ENCODE results near the gene RAB27A.
"Not testable (repeated sequence)": the region's sequence is repeated elsewhere in the genome, so short reads cannot be mapped to it uniquely, and the experiment has no call there.

RAB27A gene

DNA sequence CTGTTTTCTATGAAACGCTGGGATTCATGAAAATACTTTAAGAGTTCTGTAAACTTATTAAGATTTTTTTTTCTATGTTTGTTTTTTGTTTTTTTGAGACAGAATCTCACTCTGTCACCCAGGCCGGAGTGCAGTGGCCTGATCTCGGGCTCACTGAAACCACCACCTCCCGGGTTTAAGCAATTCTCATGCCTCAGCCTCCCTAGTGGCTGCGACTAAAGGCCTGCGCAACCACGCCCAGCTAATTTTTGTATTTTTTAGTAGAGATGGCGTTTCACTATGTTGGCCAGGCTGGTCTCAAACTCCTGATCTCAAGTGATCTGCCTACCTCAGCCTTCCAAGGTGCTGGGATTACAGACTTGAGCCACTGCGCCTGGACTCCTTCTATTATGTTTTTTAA, 39.7 kb downstream of the RAB27A start:
- DNase-seq: not testable (repeated sequence)

DNA sequence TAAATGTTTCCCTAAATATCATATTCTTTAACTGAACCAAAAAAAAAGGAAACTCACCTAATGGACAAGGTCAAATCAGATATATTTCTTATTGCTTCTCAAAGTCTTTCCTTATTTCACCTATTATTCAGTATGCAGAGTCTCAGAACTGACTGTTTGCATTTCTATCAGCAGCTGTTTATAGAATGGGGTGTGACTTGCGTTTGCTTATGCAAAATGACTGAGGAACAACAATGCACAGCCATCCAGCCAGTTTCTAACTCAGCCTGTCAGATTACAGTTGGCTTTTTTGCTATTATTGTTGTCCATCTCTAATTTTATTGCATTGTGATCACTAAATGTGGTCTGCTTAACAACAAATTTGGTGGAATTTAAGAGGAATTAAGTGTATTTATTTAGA, 40.7 kb downstream of the RAB27A start:
- DNase-seq: no peak

DNA sequence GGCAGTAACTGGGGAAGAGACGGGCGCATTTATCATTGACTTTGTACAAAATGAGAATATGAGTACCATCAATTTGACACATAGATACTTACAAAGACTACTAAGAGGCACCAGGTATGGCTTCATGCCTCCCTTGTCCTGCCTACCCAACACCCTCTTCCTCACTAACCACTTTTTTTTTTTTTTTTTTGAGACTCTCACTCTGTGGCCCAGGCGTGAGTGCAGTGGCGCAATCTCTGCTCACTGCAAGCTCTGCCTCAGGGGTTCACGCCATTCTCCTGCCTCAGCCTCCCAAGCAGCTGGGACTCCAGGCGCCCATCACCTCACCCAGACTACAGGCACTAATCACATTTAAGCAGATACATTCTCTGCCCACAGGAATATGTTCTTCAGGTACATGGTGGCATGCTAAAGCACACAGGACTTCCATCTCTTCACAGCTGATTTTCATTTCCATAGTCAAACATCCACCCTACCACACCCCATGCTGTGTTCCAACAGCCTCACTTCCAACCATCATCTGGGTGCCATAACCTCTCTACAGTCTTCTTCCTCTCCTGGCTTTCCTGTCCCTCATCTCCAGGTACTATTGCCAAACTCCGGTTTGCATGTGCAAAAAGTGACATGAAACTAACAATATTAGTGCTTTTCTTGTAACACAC, 41.7 kb downstream of the RAB27A start:
- DNase-seq: no peak

DNA sequence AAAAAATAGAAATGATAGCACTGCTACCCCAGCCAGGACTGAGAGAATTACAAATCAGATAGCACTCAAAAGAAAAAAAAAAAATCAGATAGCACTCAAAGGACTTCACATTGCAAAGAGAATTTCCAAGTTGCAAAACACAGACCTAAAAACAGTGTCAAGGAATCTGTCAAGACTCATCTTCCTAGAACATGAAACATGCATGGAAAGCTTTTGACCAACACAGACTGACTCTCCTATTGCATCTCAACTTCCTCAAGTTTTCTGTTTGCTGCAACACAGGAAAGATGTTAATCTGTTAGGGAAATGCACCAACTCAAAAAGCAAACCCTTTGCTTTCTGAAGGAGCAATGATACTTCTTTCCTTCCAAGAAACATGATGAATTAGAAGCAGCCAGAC, 42.3 kb downstream of the RAB27A start:
- no peak for DNase-seq

DNA sequence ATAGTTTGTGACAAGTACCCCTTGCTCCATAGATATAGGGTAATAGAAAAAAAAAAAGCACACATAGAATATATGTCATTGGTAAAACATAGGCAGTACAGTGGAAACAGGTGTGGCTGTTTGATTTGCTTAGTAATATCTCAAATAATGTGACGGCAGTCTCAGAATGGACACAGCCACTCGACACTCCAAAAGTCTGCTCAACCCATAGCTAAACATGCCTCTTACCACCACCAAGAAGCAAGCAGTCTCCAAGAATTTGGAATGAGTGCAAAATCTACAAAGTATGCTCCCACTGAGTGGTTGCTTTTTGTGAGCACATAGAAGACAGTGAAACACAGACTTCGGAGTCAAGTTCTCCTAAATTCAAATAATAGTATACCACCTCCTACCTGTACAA, 43.0 kb downstream of the RAB27A start:
- no peak for DNase-seq

DNA sequence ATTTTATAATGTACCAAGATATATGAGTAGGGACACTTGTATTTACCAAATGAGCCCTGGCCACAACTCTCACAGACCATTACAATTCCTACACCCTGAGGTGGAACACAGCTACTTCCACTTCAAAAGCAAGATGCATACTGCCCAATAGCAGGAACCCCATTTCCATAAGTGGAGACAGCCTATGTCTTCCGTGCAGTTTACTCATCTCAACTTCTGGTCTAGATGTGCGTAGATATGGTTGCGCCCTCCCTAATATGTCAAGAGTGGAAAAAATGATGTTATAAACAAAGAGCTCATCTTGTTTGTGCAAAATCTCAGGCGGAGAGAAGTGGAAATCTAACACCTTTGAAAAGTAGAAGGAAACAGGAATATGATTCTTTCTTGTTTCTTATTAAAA, 44.6 kb downstream of the RAB27A start:
- no peak for DNase-seq

DNA sequence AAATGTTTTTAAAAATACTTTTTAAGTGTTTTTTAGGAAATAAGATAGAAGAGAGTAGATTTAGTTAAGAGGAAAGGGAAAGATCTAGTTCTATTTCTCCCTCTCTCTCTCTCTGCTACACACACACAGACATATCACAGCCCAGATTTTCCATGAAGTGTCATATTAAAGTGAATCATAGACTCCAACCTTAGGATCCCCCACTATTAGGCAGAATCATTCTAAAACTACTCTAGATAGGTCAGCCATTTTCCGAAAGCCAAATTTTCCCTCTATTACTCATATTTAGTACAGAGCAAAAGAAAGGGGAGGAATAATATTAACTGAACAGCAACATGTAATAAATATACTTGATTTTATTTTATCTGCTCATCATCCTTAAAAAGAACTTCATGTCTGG, 47.7 kb downstream of the RAB27A start:
- no peak for DNase-seq

DNA sequence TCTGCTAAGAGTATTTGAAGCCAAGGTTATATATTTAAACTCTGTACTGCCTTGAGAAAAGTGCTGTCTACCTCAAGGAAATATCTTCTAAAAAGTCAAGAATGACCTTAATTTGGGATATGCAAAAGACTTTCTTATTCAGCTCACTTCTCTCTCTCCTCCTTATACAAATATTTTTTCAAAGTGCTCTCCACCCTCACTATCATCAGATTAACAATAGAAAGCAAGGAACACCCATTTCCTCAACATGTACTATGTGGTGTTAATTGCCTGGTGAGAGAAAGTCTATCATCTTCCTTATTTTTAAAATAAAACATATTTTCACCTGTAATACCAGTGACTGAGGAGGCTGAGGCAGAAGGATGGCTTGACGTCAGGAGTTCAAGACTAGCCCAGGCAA, 48.4 kb downstream of the RAB27A start:
- DNase-seq: no peak

DNA sequence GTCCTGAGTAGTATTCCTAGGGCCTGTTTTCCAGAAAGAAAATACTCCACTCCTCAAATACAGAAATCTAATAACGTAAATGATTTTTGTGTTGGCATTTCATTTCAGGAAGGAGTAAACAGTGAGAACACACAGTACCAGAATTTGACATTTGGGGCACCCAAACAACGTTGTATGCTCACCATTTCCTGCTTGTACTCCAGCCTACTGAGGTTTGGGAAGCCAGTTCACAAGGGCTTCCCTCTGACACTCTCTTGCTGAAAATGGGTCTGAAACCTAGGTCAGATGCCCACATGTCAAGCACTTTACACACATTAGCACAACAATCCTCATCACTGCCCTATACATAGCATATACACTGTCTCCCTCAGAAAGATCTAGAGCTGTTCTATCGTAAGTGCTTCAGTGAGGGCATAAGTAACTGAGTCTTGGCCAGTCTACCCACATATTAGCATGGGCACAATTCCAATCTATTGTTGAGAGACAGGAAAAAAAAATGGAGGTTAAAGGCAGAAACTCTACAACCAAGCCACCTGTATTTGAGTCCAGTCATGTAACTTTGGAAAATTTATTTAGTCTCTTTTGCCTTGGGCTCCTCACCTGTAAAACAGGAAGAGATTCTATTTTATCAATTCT, 49.4 kb downstream of the RAB27A start:
- DNase-seq: no peak

DNA sequence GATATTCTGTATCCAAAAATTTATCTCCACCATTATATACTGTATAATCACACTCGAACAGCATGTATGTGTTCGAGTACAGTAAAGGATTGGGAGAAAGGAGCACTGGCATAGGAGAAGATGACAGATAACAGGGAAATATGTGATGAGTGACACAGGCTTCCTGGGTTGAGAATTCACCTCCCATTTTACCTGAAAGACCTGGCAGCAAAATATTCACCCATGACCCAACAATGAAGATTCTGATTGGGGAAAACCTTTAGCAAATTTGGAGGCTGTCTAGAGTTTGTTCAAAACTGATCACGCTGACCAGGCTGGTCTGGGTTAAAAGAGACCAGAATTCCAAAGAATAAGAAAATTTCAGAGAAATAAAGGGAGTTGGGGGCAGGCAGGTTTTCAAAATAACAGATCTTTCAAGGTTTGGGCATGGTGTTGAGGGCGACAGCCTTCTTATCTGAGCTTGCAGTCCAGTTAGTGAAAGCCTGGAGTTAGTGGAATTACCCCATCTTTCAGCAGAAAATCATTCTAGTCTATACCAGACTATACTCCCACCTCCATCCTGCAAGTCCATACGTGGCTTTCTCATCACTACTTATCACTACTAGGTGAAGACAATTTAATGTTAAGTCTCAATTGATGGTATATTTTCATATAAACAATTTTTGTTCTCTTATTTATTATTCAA, 50.0 kb downstream of the RAB27A start:
- DNase-seq: no peak

DNA sequence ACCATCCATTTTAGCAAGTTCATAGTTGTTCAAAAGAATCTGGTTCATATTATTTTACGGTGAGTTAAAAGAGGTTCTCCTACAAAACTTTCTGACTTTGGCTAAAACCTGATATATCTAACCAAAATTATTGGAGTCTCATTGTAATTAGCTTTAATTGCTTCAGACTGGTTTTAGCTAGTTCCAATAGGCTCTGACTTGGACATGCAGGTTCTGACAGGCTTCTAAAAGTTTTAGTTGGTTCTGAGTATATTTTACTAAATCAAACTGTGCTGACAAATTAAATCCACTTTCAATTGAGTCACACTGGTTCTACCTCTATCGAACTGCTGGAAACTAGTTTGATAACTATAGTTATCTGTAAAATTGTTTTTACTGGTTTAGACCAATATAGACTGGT, 50.7 kb downstream of the RAB27A start:
- DNase-seq: no peak

DNA sequence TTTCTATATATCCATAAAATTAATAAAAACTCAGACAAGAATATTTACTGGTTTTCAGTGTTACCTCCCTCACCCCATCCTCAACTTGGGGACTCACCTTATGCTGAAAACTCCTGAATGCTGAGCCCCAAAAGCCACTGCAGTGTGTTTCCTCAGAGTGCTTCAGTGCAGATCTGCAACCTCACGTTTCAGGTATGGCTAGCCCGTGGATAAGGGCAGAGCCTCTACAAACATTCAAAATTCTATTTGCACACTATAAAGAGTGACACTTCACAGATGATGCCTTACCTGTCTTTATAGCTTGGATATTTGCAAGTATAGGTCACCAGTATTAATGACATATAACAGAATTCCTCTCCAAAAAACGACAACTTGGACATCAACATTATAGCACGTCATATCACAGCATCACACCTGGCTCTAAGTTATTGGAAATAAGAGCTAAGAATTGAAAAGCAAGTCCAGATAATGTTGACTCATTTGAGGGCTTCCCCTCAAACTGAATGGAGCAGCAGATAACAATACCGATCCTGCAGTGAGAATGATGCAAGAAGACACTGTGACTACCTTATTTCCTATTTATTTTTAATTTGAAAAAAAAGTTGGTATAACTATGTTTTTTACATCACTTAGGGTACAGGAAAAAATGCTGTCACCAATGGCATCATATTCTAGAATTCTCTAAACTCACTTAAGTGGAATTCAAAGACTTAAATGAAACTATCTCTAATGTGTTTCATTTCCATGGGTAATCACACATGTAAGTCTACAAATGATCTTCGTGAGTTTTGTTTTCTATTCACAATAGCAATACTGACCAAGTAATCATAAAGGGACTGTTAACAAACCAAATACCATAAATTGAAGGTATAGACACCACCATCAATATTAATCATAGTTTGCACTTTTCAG, 52.1 kb downstream of the RAB27A start:
- no peak for DNase-seq

DNA sequence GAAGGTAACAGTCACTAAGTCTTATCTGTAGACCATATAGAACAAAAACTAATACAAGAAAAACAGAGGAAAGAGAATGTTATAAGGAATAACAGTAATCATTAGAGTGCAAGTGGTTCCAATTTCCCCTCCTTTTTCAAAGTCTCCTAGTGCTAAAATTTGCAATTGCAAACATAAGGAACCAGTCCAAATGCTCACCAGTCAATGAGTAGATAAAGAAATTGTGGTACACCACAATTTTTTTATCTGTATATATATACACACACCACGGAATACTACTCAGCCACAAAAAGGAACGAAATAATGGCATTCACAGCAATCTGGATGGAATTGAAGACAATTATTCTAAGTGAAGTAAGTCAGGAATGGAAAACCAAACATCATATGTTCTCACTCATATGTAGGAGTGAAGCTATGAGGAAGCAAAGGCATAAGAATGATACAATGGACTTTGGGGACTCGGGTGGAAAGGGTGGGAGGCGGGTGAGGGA, 54.0 kb downstream of the RAB27A start:
- no peak for DNase-seq

DNA sequence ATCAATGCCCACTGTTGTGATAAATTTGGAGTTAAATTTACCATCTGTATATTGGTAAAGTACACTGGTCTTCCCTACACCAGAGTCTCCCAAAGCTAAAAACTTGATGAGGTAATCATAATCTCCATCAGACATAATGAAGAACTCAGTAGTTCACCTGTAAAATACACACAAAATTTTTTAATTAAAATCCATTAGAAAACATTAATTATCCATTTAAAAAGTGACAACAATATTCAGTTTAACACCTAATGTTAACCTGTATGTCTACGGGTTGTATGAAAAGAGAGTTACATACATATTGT, 54.9 kb downstream of the RAB27A start:
- no peak for DNase-seq

DNA sequence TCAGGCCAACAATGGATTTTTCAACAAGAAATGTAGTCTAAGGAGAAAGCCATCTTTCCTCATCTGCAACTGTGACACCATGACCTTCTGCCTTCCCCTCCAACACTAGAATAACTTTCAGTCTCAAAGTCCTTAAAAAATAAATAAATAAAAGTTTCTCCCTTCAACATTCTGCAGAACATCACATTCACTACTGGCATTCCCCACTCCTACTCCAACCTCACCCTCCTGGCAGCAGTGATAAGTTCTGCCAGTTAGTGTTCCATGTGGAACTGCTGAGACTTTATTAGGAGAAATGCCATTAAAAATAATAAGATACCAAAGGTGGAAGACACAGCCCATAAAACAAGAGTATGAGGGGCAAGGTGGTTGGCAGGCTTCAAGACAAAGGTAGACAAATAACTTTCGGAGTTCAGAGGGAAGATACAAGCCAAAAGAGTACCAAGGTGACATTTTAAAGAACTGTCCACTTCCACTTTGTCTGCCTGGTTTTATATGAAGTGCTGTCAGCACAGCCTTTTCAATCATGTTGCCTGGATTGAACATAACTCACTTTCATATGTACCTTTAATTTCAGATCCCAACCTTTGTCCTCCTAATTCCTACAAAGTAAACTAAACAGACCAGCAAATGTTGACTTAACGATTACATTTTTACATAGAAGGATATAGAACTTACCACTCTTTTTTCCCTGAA, 55.4 kb downstream of the RAB27A start:
- DNase-seq: no peak

DNA sequence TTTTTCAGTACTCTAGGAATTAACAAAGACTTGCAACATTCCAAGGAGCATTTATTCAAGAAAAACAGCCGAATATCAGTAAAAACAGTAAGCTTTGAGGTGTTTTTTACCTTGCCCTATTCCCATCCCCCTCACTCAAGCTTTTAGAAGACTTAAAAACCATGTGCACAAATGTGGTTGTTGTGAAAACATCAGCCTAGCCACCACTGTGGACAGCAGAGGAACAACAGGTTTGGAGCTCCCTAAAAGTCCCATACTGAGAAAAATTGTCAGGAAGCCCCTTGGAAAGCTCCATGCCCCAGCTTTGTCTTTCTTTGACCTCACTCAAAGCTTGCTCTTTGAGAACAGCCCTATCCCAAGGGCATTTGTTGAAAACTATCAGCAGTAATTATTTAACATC, 58.2 kb downstream of the RAB27A start:
- DNase-seq: no peak

DNA sequence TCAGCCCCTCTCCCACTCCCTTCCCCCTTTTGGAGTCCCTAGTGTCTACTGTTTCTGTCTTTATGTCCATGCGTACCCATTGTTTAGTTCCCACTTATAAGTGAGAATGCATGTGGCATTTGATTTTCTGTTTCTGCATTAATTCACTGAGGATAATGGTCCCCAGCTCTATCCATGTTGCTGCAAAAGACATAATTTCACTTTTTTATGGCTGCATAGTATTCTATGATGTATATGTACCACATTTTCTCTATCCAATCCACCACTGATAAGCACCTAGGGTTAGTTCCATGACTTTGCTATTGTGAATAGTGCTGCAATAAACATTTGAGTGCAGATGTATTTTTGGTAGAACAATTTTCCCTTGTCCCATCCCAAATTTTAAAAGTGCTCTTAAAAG, 58.7 kb downstream of the RAB27A start:
- no peak for DNase-seq

DNA sequence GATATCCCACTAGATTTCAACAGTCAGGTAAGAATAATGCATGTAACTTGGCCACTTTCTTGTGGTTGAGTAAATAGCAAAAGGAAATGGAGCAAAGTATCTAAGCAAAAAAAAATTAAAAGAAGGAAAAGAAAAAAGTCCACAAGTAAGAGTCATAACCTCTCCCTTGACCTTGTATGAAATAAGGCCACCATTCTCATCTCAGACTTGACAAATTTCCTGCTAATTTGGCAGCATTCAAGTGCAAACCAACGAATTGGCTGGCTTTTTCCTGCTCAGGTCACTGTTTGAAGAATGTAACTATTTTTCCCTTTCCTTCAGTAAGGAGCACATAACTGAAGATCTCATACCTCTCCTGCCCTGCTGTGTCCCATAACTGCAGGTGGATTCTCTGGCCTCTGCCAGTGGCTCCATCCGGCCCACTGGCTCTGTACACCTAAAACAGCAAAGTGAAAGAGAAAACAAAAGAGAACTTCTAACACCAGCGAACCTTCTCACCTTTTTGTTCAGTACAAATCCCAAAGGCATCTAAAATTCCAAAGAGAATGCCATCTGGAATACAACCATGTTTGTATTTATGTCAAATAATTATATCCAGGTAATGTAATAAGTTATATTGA, 59.5 kb downstream of the RAB27A start:
- DNase-seq: no peak

DNA sequence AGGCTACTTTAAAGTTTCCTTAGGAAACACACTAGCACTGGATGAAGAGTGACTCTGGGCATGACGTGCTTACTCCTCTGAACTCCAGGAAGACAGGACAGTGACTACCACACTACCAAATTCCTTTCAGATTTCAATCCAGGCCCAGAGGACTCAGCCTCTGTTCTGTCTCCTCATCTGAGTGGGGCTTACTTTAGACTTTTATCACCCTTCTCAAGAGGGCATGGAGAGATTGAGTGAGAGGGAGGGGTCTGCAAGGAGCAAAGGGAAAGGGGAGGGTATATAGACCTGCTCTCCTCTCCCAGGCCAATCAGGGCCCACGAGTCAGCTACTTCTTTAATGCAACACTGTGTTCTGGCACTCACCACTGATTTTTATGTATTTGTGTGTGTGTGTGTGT, 63.5 kb downstream of the RAB27A start:
- no peak for DNase-seq

DNA sequence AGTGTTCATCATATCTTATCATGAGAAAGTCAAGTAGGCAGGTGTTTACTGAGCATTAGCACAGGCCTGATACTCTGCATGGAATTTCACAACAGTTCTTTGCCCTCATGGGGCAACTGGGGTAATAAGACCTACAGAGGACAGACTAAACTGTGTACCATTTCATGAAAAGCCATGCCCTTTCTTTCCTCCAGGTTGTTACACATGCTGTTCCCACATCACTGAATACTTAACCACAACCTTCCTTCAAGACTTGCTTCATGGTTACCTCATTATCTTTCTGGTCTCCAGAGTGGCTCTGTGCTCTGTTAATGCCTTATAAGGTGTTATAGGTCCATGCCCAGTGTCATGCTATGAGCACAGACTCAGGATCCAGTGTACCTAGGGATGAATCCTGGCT, 64.7 kb downstream of the RAB27A start:
- no peak for DNase-seq

DNA sequence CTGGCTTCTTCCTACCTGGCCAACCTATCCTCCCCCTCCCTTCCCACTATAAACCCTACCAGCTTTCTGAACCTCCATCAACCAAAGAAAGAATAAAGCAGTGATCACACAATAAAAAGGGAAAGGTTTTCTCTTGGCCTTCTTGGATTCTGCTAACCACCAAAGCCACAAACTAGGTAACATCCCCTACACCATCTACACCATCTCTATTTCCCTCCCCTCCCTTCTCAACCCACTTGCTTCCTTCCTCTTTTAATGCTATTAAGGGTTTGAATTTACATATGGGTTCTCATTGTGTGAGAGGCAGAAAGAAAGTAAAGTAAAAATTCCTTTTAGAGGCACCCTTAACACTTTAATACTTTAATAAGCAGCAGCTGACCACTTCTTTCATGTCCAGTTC, 67.0 kb downstream of the RAB27A start:
- DNase-seq: no peak
